Measurements from ENCODE around the gene IMPG1.

The IMPG1 gene

DNA sequence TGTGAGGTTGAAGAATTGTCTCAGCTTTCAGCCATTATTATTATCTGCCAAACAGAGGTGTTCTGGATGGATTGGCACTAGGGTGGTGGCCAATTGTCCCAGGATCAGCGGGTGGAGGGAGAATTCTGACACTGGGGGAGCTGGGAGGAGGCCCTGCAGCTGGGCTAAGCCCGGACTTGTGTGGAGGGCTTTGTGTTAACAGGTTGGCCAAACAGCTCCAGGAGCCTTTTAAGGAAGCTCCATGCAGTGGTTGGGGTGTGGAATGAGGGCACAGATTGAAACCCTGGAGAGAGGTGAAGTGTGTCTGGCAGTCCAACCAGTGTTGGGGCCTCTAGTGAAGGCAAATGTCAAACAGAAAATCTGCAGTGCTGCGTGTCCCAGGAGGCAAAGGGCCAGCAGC is 135.8 kb downstream of the IMPG1 start:
- no peak overlapping the region for H3K23ac ChIP-seq (ENCODE audit: low read length in 2 of 2)
- no peak overlapping the region for H3K14ac ChIP-seq (ENCODE audit: low read length in 2 of 2)
- H4K8ac ChIP-seq (ENCODE audit: low read length): no peak overlapping the region
- H3K27me3 ChIP-seq (ENCODE audit: control insufficient read depth in 1 of 2, insufficient read depth in 1 of 2, low read length in 2 of 2): peaks cover 0 to 13% of the 10 kb centered on the region in 2 experiments
- H3K79me1 ChIP-seq (replicated peaks; ENCODE audit: low read length, poor library complexity, severe bottlenecking): no peaks in the 10 kb centered on the region
- H3K4me1 ChIP-seq (ENCODE audit: control insufficient read depth, insufficient read depth, low read depth, low read length): peaks cover 10% of the 10 kb centered on the region
- H2AFZ ChIP-seq (ENCODE audit: low read depth, low read length): no peak overlapping the region
- H3K4me2 ChIP-seq (ENCODE audit: low read length, poor library complexity, severe bottlenecking): no peak overlapping the region
- no peak overlapping the region for H2BK12ac ChIP-seq (ENCODE audit: low read length in 2 of 2)
- H3K18ac ChIP-seq (ENCODE audit: low read depth in 1 of 2, low read length in 2 of 2): no peak overlapping the region
- no peak overlapping the region for H2BK15ac ChIP-seq (ENCODE audit: low read depth, poor library complexity, severe bottlenecking)
- H3K9me3 ChIP-seq (ENCODE audit: control insufficient read depth, low read length): no peaks in the 10 kb centered on the region
- no peak overlapping the region for H2AK5ac ChIP-seq (ENCODE audit: low read length, severe bottlenecking)
- DNase-seq: no peak
- no peaks in the 10 kb centered on the region for H3K36me3 ChIP-seq (ENCODE audit: control insufficient read depth in 1 of 2, insufficient read depth in 2 of 2, low read depth in 1 of 2, low read length in 2 of 2)
- H3K4me3 ChIP-seq (ENCODE audit: insufficient read depth in 1 of 2, low read depth in 1 of 2, low read length in 2 of 2): no peak overlapping the region
- H4K91ac ChIP-seq (ENCODE audit: low read length): no peak overlapping the region
- no peak overlapping the region for H2BK5ac ChIP-seq (ENCODE audit: low read depth, low read length, poor library complexity, severe bottlenecking)
- H3K4ac ChIP-seq (ENCODE audit: low read depth in 1 of 2, low read length in 2 of 2): no peak overlapping the region
- H3K9ac ChIP-seq (ENCODE audit: low read length): no peak overlapping the region
- WGBS: 93% methylated on average over 3 of the region's 3 CpGs
- H3K27ac ChIP-seq (ENCODE audit: low read length, poor library complexity, severe bottlenecking): no peak overlapping the region
- H2BK120ac ChIP-seq (ENCODE audit: low read depth, low read length): no peak overlapping the region

DNA sequence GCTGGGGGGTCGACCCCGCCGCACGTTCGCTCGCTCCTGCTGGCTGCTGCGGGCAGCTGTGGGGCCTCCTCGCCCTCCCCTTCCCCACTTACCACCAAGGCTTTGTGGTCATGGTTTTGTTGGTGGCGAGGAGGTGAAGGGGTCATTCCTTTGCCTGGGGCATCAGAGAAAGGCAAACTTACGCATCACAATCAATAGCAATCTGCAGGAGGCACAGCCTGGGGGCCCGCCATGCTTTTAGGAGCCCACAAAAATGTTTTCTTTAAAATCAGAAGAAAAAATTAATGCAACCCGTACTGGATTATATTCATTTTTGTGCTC is 137.0 kb downstream of the IMPG1 start:
- H2AK5ac ChIP-seq (ENCODE audit: low read length, severe bottlenecking): no peak overlapping the region
- no peak overlapping the region for H2BK120ac ChIP-seq (ENCODE audit: low read depth, low read length)
- DNase-seq: no peak
- peak overlapping the region; percentile 65 for H3K9ac ChIP-seq (ENCODE audit: low read length)
- no peaks in the 10 kb centered on the region for H3K79me1 ChIP-seq (replicated peaks; ENCODE audit: low read length, poor library complexity, severe bottlenecking)
- H3K27me3 ChIP-seq (ENCODE audit: control insufficient read depth in 1 of 2, insufficient read depth in 1 of 2, low read length in 2 of 2): peaks cover 0 to 13% of the 10 kb centered on the region in 2 experiments
- peak overlapping the region in 1 of 2 experiments; percentile 78 for H3K18ac ChIP-seq (ENCODE audit: low read depth in 1 of 2, low read length in 2 of 2)
- H2BK5ac ChIP-seq (ENCODE audit: low read depth, low read length, poor library complexity, severe bottlenecking): no peak overlapping the region
- peak overlapping the region; percentile 47 to 74 for H3K4me3 ChIP-seq (ENCODE audit: insufficient read depth in 1 of 2, low read depth in 1 of 2, low read length in 2 of 2)
- no peak overlapping the region for H4K91ac ChIP-seq (ENCODE audit: low read length)
- peak overlapping the region; percentile 97 for H2AFZ ChIP-seq (ENCODE audit: low read depth, low read length)
- peak overlapping the region in 1 of 2 experiments; percentile 49 for H3K4ac ChIP-seq (ENCODE audit: low read depth in 1 of 2, low read length in 2 of 2)
- peak overlapping the region; percentile 90 for H3K4me2 ChIP-seq (ENCODE audit: low read length, poor library complexity, severe bottlenecking)
- no peaks in the 10 kb centered on the region for H3K9me3 ChIP-seq (ENCODE audit: control insufficient read depth, low read length)
- peak overlapping the region; percentile 59 for H4K8ac ChIP-seq (ENCODE audit: low read length)
- no peaks in the 10 kb centered on the region for H3K36me3 ChIP-seq (ENCODE audit: control insufficient read depth in 1 of 2, insufficient read depth in 2 of 2, low read depth in 1 of 2, low read length in 2 of 2)
- peak overlapping the region in 1 of 2 experiments; percentile 44 for H3K14ac ChIP-seq (ENCODE audit: low read length in 2 of 2)
- H3K23ac ChIP-seq (ENCODE audit: low read length in 2 of 2): no peak overlapping the region
- H2BK12ac ChIP-seq (ENCODE audit: low read length in 2 of 2): peak overlapping the region in 1 of 2 experiments; percentile 71
- 23% methylated on average over 10 of the region's 12 CpGs for WGBS
- no peak overlapping the region for H3K27ac ChIP-seq (ENCODE audit: low read length, poor library complexity, severe bottlenecking)
- H2BK15ac ChIP-seq (ENCODE audit: low read depth, poor library complexity, severe bottlenecking): peak overlapping the region; percentile 64
- H3K4me1 ChIP-seq (ENCODE audit: control insufficient read depth, insufficient read depth, low read depth, low read length): peaks cover 13% of the 10 kb centered on the region

DNA sequence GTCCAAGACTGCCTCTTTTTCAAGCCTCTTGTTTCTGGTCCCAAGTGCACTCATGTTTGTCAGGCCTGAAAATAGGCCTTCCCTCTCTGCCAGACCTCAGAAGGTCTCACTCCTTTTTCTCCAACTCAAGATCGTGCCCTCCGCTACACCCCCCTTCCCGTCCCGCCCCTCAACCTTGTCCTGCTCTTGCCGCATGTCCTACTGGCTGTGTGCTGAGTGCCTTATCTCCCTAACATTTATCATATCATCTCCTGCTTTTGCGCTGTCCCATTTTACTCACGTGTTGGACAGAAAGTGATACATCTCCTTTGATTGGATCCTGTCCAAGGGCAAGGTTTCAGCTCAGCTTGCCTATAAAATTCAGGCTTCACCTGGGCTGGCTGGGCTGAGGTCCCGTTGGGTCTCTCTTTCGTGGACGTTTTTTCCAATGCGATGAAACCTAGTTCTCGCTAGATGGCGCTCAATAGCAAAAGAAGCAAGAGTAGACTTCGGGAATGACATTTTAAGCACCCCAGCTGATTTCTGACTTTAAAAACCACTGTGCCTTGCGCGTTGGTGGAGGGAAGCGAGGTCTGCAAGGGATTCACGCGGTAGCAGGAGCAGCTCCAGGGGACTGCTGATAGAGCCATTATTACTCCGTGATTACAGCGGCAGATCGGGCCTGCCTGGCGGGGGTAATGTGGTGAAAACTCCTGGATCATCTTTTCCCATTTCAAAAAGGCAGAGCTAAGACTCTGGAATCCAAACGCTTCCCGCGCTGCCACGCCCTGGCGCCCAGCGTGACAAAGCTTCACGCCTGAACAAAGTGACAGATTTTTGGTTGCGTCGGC is 137.6 kb downstream of the IMPG1 start:
- Histone ChIP-seq H2BK12ac (ENCODE audit: low read length in 2 of 2) (peak overlapping the region in 1 of 2 experiments; percentile 71), H3K4me3 (ENCODE audit: insufficient read depth in 1 of 2, low read depth in 1 of 2, low read length in 2 of 2) (peak overlapping the region; percentile 47 to 74), H3K14ac (ENCODE audit: low read length in 2 of 2) (peak overlapping the region in 1 of 2 experiments; percentile 44), H2AK5ac (ENCODE audit: low read length, severe bottlenecking) (no peak overlapping the region), H2BK15ac (ENCODE audit: low read depth, poor library complexity, severe bottlenecking) (peak overlapping the region; percentile 64), H3K27ac (ENCODE audit: low read length, poor library complexity, severe bottlenecking) (no peak overlapping the region), H3K4ac (ENCODE audit: low read depth in 1 of 2, low read length in 2 of 2) (no peak overlapping the region), H3K27me3 (ENCODE audit: control insufficient read depth in 1 of 2, insufficient read depth in 1 of 2, low read length in 2 of 2) (peaks cover 0 to 13% of the 10 kb centered on the region in 2 experiments), H3K36me3 (ENCODE audit: control insufficient read depth in 1 of 2, insufficient read depth in 2 of 2, low read depth in 1 of 2, low read length in 2 of 2) (no peaks in the 10 kb centered on the region), H3K18ac (ENCODE audit: low read depth in 1 of 2, low read length in 2 of 2) (peak overlapping the region in 1 of 2 experiments; percentile 78), H3K9ac (ENCODE audit: low read length) (peak overlapping the region; percentile 65), H2AFZ (ENCODE audit: low read depth, low read length) (peak overlapping the region; percentile 97), H2BK5ac (ENCODE audit: low read depth, low read length, poor library complexity, severe bottlenecking) (no peak overlapping the region), H3K79me1 (replicated peaks; ENCODE audit: low read length, poor library complexity, severe bottlenecking) (no peaks in the 10 kb centered on the region), H3K4me2 (ENCODE audit: low read length, poor library complexity, severe bottlenecking) (peak overlapping the region; percentile 90), H4K8ac (ENCODE audit: low read length) (peak overlapping the region; percentile 59), H4K91ac (ENCODE audit: low read length) (no peak overlapping the region), H3K4me1 (ENCODE audit: control insufficient read depth, insufficient read depth, low read depth, low read length) (peaks cover 13% of the 10 kb centered on the region), H2BK120ac (ENCODE audit: low read depth, low read length) (no peak overlapping the region), H3K9me3 (ENCODE audit: control insufficient read depth, low read length) (no peaks in the 10 kb centered on the region), H3K23ac (ENCODE audit: low read length in 2 of 2) (no peak overlapping the region)
- 5% methylated on average over 32 of the region's 32 CpGs for WGBS
- DNase-seq: peak; percentile 80

DNA sequence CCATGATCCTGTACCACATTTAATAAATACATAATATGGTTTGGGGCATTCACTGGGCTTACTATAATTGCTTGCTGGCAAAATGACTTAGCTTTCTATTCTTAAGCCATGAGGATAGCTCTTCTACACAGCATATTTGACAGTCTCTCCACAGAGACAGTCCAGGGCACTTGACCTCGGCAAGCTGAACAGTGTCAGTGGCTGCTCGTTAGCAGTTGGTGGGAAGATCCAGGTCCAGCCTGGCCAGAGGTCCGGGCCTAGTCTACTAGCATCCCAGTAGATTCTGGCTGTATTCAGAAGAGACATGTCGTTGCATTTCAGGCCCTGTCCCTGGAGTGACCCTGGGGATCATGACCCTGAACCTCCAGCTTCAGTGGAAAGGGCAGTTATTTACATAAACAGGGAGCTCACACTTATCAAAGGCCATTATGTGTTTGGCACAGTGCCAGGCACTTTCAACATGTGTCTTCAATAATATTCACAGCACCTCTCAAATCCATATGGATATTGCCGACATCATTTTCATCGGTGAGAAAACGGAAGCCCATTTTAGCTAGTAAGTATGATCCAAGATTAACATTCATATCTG is 139.0 kb downstream of the IMPG1 start:
- H3K4me3 ChIP-seq (ENCODE audit: insufficient read depth in 1 of 2, low read depth in 1 of 2, low read length in 2 of 2): no peak overlapping the region
- no peak overlapping the region for H3K9ac ChIP-seq (ENCODE audit: low read length)
- H3K4me1 ChIP-seq (ENCODE audit: control insufficient read depth, insufficient read depth, low read depth, low read length): peaks cover 13% of the 10 kb centered on the region

More for the DNA sequence above, 139.0 kb downstream of the IMPG1 start:
- no peak overlapping the region for H3K4me2 ChIP-seq (ENCODE audit: low read length, poor library complexity, severe bottlenecking)
- H3K36me3 ChIP-seq (ENCODE audit: control insufficient read depth in 1 of 2, insufficient read depth in 2 of 2, low read depth in 1 of 2, low read length in 2 of 2): no peaks in the 10 kb centered on the region
- no peak overlapping the region for H3K27ac ChIP-seq (ENCODE audit: low read length, poor library complexity, severe bottlenecking)
- H3K79me1 ChIP-seq (replicated peaks; ENCODE audit: low read length, poor library complexity, severe bottlenecking): no peaks in the 10 kb centered on the region
- H2BK120ac ChIP-seq (ENCODE audit: low read depth, low read length): no peak overlapping the region
- no peak overlapping the region for H4K8ac ChIP-seq (ENCODE audit: low read length)
- H3K27me3 ChIP-seq (ENCODE audit: control insufficient read depth in 1 of 2, insufficient read depth in 1 of 2, low read length in 2 of 2): peaks cover 0 to 13% of the 10 kb centered on the region in 2 experiments
- no peak overlapping the region for H2AFZ ChIP-seq (ENCODE audit: low read depth, low read length)
- H3K18ac ChIP-seq (ENCODE audit: low read depth in 1 of 2, low read length in 2 of 2): no peak overlapping the region
- H2BK12ac ChIP-seq (ENCODE audit: low read length in 2 of 2): peak overlapping the region in 1 of 2 experiments; percentile 3
- peak; percentile 29 for DNase-seq
- no peak overlapping the region for H3K14ac ChIP-seq (ENCODE audit: low read length in 2 of 2)
- no peak overlapping the region for H3K4ac ChIP-seq (ENCODE audit: low read depth in 1 of 2, low read length in 2 of 2)
- H2BK5ac ChIP-seq (ENCODE audit: low read depth, low read length, poor library complexity, severe bottlenecking): no peak overlapping the region
- H3K23ac ChIP-seq (ENCODE audit: low read length in 2 of 2): no peak overlapping the region
- no peak overlapping the region for H4K91ac ChIP-seq (ENCODE audit: low read length)
- H2BK15ac ChIP-seq (ENCODE audit: low read depth, poor library complexity, severe bottlenecking): no peak overlapping the region
- WGBS: 51% methylated on average over 5 of the region's 7 CpGs
- H3K9me3 ChIP-seq (ENCODE audit: control insufficient read depth, low read length): no peaks in the 10 kb centered on the region
- no peak overlapping the region for H2AK5ac ChIP-seq (ENCODE audit: low read length, severe bottlenecking)

Measured in mesenchymal stem cell (in vitro differentiated cells and primary cell).